GM21529 (cell line): Measurements from ENCODE around the gene RMDN2.

Experiments
- ATAC-seq: cut with Tn5 transposase; IDR thresholded peaks from one replicate; pipeline ENCODE4 v1.9.1; 2021; ENCODE audit not compliant: unreplicated experiment

RMDN2 gene, protein sequence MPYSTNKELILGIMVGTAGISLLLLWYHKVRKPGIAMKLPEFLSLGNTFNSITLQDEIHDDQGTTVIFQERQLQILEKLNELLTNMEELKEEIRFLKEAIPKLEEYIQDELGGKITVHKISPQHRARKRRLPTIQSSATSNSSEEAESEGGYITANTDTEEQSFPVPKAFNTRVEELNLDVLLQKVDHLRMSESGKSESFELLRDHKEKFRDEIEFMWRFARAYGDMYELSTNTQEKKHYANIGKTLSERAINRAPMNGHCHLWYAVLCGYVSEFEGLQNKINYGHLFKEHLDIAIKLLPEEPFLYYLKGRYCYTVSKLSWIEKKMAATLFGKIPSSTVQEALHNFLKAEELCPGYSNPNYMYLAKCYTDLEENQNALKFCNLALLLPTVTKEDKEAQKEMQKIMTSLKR

DNA sequence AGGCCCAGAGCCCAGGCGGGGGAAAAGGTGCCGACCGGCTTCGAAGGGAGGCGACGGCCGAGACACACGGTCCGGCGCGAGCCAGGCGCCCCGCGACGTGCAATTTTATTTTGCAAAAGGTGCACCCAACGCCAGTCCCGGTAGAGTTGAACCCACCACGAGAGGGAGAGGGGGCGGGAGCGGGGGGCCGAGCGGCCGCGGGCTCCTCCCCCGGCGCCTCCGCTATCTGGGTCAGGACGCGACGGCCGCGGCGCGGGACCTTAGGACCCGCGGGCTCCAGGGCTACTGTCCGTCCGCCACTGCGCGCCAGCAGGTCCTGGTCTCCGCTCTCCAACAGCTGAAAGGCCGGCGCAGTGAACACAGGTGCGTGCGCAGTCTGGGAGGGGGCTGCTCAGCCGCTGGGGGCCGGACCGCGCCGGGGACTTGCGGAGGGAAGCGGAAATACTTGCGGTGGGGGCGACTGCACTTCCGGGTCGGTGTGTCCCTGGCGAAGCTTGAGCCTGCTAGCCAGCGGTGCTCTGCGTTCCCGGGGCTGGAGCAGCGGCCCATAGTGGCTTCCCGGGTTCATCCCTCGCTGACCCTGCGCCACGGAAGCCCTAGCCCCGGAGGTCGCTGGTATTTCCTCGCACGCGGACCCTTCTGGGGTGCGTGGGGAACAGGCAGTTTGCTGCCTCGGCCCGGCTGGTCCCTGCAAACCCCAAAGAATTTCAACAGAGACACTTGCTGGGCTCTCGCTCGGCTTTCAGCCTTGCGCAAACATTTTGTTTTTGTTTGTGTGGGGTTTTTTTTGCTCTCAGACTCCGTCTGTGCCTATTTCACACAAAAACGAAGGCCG lies at the start of gene RMDN2:
Gene RMDN2, plus strand, starts transcription at position 225 of the 835 bp plus-strand sequence. CDS start 3,991 bp downstream, outside the sequence.
- peak; percentile 87 for ATAC-seq

DNA sequence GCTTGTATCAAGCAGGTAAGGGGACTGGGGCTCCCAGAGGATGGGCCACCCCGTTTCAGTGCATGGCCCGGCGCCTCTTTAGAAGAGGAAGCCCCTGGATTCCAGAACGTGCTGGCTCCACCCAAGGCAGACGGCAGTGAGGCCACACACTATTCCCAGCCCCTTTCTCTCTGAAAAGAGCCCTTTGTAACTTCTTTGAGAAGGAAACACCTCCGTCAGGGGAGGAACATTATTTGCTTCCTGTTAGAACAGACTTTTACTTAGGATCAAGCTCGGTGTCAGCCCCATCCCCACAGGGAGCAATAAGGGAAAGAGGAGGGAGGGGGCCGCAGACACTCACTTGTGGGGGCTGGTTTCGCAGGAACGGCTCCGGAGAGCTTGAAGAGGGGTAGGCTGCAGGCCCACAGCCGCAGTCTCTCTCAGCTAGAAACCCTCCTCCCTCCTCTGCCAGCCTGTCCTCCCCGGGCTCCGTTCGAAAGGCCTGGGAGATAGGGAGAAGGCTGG lies 49.6 kb upstream of the RMDN2 start:
- ATAC-seq = no peak

DNA sequence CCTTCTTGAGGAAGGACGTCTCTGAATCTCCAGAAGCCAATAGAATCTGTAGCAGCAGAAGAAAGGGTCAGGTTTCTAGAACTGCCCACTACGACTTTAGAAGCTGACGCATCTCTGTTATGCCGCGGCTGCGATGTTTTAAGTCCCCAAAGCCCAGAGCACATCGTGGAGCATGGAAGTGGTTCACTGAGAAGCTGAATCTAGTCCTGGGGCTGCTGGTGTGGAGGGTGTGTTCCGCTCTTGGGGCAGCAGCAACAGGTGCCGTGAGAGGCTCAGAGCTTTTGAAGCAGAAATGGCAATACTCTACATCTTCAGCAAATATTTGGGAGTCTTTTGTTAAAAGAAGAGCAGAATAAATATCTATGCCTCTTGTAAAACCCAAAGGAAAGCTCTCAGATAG lies 48.9 kb upstream of the RMDN2 start:
- ATAC-seq = no peak

DNA sequence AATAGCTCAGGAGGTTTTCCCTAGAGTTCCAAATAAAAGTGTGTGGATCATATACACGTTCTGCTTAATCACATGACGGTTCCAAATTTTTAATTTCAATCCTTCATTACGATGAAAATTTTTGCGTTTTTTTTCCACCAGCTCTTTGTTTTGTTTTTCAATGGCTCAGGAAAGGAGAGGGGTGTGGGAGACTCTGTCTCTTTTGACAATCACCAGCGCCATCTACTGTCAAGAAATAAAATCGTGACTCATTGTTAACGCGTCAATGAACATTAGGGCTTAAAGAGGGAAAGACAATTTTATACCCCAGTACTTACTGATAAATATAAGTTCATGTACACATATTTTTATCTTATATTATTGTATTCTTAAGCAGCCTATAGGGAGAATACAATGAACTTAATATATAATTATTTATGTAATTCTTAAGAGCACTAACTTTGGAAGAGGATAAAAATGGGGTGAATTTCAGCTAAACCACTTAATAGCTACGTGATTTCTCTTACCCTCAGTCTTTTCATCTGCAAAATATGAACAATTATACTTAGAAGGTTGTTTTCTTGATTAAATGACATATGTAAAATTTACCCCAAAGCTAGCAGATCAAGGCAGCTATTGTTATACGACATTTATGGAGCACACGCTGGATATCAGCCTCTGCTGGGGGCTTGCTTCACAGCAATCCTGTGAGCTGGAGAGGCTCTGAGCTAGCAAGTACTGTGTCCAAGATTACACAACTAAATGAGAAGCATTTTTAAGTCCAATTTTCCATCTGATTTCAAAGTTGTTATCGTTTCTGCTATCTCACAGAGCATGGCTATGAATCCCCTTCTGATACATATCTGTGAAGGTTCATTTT lies 47.4 kb upstream of the RMDN2 start:
- ATAC-seq = peak; percentile 54

DNA sequence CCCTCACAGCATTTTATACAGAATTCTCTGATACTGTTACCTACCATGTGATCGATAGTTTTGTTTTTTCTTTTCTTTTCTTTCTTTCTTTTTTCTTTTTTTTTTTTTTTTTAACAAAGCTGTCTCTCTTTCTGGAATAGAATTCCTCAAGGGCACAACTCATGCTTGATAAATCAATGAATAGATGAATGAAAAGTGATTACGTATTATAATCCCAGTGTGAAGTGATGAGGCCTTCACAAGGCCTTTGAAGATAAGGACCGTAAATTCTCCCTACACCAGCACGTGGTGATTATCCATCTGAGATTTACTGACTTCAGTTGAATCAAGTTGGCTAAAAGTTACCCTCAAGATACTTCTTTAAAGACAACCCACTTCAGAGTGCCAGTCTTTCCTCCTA lies 46.6 kb upstream of the RMDN2 start:
- ATAC-seq = no peak

DNA sequence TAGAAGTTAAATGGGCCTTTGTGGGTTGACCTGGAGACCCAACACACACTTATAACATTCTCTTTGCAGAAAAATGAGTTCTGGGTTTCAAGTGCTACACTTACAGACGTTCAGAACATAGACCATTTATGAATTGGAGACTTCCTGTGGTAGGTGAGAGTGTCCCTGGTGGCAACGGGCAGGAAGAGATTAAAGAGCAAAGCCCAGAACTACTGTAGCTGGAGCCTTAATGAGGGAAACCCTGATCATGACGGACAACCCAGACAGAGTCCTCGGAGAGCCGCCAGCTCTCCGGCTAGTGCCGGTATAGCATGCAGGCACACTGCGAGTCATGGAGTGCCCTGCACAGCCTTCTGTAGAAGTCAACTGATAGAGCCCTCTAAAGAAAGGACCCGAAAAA lies 44.5 kb upstream of the RMDN2 start:
- no peak for ATAC-seq

DNA sequence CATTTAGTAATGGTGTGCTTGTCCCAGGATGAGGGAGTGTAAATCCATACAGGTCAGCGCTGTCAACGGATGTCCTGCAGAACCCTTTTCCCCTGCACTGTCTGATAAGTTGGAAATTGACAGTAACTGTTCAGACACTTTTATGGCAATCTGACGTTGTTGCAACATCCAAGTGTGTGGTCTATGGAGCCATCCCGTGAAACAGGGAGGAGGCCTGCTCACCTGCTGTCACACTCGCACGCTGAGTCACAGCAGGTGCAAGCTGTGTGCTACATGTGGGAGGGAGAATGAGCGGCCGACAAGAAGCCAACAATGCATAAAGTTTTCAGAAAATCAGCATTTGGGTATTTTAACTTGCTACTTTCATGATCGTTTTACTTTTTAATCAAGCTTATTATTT lies 43.7 kb upstream of the RMDN2 start:
- no peak for ATAC-seq

DNA sequence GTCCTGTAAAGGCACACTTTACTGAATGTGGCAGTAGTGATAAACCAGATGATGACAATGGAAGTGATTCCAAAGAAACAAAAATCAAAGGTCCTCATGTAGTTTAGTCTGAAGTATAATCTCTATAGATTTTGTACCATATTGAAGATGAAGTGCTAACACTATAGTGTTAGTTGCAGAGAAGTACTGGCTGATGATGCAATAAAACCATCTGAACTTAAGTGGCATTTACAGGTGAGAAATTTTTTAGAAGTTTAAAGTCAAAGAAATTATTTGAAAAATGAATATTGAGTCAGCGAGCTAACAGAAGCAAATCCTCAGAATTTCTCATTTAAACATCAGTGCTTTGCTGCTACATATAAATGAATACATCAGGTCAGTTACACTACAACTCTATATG lies 43.1 kb upstream of the RMDN2 start:
- no peak for ATAC-seq

DNA sequence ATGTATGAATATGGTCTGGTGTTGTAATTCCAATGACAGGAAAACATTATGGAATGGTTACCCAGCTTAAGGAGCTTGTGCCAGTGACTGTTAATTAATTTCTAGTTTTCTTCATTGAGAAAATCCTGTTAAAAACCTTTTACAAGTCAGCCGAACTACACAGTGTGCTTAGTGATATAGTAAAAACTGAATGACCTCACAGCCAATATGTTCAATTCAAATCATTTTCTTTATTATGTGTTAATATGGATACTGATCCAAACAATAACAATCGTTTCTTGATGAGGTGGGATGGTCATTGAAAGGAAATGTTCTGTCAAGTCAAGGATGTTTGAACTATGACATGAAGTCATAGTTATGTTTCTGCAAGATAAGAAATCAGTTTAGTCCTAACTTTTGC lies 41.6 kb upstream of the RMDN2 start:
- no peak for ATAC-seq

DNA sequence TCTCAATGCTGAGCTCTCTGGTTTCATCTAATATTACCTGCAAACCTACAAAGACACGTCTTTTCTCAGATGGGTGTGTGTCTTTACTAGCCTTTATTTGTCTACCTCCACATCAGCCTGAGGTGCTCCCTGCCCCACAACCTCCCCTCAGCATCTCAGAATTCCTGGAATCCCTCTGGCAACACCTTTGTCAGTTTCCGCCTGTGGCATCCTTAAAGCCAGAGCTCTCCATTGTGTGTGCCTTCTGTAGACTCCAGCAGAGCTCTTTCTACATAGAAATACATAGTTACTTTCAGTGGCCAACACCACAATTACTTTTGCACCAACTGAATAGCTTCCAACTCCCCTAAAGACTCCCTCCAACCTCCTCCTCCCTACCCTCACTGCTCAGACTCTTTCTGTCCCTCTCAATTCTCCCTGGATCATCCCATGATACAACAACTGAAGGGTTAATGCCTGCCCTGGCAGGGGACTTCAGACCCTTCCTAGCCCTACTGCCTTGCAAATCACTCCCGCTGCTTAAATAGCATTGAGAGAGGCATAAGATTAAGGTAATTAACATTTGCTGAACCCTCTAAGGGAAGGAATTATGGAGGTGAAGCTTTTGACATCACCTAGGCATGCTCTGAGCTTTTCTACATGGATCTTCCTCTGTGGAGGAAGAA lies 39.6 kb upstream of the RMDN2 start:
- no peak for ATAC-seq

DNA sequence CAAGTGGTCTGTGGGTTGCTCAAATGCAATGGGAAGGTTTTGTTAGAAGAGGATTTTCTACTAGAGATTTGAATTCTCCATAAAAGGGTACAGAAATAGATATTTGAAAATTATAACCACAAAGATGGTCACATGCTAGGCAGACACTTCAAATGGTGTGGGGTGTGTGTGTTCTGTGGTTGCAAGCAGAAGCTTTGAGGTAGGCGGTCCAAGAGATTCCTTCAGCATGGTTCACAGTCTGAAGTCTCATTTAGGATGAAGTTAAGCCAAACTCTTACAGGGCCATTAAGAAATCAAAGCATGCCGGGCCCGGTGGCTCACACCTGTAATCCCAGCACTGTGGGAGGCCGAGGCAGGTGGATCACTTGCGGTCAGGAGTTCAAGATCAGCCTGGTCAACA lies 38.3 kb upstream of the RMDN2 start:
- ATAC-seq = no peak

DNA sequence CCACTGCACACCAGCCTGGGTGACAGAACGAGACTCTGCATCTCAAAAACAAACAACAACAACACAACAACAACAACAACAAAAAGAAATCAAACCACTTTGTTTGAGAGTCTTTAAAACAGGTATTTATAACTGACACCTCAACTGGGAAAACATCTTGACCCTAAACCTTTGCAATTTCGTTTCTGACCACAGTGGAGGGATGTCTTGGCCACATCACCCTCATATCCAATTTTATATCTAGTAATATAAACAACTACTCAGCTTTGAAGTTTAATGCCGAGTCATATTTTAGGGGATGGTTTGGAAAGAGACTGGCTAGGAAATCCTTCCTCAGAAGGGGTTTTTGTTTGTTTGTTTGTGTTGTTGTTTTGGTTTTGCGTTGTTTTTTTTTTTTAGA lies 37.8 kb upstream of the RMDN2 start:
- no peak for ATAC-seq

DNA sequence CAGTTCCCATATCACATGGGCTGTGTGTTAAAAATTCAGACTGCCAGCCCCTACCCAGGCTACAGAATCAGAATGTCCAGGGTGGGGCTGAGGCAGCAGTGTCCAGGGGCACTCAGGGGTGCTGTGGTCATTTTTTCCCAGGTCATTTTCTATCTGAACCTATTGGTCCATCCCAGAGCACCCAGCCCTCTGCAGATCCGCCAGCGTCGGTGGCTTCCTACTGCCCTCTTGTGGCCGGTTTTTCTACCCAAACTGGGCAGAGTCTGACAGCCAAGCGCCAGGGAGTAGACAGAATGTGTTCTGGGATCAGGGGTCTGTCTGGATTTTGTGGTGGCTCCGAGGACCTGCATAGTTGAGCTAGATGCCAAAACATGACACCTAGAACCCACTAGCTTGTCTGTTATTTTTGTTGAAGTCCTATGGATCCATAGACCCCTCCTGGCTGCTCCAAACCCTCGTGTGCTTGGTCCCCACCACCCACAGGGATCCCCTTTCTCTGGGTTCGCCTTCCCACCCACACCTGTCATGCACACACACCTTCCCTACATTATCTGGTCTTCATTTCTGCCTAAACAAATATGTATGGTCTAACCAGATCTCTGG lies 34.1 kb upstream of the RMDN2 start:
- ATAC-seq = peak; percentile 32

DNA sequence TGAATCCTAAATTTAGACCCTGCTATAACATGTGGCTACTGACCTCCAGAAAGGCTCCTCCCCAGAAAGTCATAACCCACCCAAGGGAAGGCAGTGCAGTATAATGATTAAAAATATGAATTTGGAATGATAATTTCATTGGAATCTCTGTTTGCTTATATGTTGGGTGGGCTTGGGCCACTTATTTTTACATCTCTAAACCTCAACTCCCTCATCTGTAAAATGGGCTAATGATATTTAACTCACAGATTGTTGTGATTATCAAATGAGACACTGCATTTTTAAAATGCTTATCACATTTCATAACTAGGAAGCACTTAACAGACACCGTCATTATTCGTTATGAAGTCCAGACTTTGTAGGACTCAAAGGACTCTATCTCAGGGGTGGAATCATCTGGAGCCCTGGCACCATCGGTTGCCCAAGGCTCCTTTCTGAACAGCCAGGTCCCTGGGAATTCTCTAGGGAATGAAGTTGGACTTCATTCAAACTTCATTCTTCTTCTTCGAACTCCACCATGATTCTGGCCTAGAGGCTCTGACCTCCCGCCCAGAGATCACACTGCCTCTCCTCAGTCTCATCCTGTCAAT lies 33.1 kb upstream of the RMDN2 start:
- no peak for ATAC-seq

DNA sequence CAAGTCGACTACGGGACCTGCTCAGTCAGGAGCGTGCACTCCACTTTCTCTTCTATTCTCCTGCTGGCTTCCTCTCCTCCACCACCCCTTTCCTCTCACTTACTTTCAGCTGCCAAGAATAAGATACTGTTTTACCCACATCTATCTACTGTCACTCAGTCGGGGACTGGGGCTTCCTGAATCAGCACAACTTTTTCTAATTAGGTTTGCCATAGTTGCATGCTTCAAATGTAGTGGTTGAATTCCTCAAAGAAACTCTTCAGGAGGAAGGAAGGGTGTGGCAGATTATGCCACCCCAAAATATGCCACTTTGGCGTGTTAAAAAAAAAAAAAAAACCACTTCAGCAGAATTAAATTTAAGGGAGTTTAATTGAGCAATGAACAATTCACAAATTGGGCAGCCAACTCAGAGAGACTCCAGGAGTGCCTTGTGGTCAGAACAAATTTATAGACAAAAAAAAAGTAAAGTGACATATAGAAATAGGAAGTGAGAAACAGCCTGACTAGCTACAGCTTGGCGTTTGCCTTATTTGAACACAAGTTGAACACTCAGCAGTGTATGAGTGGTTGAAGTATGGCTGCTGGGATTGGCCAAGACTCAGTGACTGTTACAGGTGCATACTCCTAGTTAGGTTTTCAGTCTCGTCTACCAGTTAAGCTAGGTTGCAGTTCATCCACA lies 32.5 kb upstream of the RMDN2 start:
- peak; percentile 66 for ATAC-seq

DNA sequence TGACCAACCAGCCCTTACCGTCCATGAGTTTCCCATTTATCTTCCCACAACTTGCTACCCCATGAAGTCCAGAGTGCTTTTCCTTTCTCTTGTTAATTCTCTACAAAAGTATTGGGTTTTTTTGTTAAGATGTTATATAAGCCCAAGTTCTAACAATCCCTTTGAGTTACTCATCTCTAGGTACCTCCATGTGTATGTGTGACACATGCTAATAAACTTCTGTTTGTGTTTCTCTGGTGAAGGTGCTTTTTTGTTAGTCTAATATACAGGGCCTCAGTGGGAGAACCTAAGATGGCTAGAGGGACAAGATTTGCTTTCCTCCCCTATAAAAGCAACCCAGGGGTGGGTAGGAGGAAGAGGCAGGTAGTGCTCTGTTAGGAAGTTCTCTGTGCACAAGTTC lies 31.8 kb upstream of the RMDN2 start:
- ATAC-seq = no peak

DNA sequence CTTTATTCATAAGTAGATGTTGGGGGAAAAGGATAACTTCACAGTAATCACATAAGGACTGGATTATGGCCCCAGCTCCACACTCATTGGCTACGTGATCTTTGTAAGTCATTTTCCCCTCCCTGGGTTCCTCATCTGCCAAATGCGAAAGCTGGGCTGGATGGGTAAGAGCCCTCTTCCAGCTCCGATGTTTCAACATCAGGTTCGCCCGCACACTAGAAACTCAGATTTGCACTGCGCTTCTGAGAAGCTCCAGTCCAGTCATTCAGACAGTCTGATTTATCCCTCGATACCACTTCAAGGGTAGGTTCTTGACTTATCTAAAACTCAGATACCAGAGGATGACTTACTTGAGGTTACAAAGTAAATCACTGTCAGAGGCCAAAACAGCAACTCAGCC lies 31.0 kb upstream of the RMDN2 start:
- ATAC-seq = no peak

DNA sequence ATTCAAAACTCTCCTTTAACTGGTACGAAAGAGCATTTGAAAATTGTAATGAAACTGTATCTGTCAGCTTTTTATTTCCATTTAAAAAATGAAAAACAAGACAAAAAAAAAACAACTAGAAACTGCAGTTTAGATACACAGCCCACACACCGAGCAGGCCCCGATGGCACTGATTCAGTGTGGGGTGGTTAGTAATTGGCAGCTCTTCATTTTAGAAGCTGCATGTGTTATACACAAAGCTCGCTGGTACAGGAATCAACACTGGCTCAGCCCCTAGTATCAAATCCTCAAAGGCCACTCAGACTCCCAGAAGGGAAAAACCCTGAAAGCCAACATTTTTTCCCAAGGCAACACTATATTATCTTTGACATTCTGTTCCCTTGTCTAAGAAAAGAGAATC lies 30.5 kb upstream of the RMDN2 start:
- ATAC-seq = no peak

DNA sequence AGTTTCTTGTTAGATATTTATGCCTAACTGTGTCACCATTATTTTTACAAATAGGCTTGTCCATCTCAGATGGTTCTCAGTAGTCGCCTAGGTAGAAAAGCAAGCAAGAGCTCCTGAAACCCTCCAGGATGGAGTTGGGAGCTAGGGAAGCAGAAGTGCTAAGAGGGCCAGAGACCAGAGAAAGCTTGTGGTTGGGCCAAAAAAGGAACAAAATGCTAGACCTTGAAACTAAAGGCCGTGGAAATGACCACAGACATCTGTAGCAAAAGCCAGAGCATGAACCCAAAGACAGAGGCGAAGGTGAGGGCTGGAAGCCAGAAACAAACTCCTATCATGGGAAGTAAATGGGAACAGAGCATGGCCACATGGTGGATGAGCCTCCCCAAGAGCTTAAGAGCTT lies 29.9 kb upstream of the RMDN2 start:
- ATAC-seq = no peak
